ENCODE data around the gene ATRN.

- TF ChIP-seq CTCF (IDR thresholded peaks at IDR 0.05 in 4 of 5, conservative IDR thresholded peaks at IDR 0.05 in 1 of 5) = no peak
- no peak for TF ChIP-seq POLR2A (IDR thresholded peaks at IDR 0.05)
Measured at GRCh38 chr20:3434232-3434631, 36.6 kb upstream of the ATRN start.
